ENCODE measurements around the gene HIGD1C.
"Not testable (repeated sequence)": the region's sequence is repeated elsewhere in the genome, so short reads cannot be mapped to it uniquely, and the experiment has no call there.

Gene HIGD1C

GRCh38 chr12:50926415-50926814, 25.9 kb upstream of the HIGD1C start:
- in situ Hi-C loops (cut with MboI; ENCODE audit: low pct_unique_long_range_greater_than_20kb, low sequenced_read_pairs, unreplicated experiment) = no loop called here
- DNase-seq (ENCODE audit: low spot score) = no peak
- TF ChIP-seq CTCF (IDR thresholded peaks at IDR 0.05; ENCODE audit: extremely low read depth, insufficient read depth, missing control alignments) = no peak

GRCh38 chr12:50926932-50927331, 25.4 kb upstream of the HIGD1C start:
- in situ Hi-C loops (cut with MboI; ENCODE audit: low pct_unique_long_range_greater_than_20kb, low sequenced_read_pairs, unreplicated experiment); DNase-seq (ENCODE audit: low spot score): not testable (repeated sequence)

- in situ Hi-C loops (cut with MboI; ENCODE audit: low pct_unique_long_range_greater_than_20kb, low sequenced_read_pairs, unreplicated experiment) = no loop called here
- no peak for TF ChIP-seq CTCF (IDR thresholded peaks at IDR 0.05; ENCODE audit: extremely low read depth, insufficient read depth, missing control alignments)
- no peak for DNase-seq (ENCODE audit: low spot score)
Measured at GRCh38 chr12:50927356-50927755, 25.0 kb upstream of the HIGD1C start.

- DNase-seq (ENCODE audit: low spot score) = no peak
- in situ Hi-C loops (cut with MboI; ENCODE audit: low pct_unique_long_range_greater_than_20kb, low sequenced_read_pairs, unreplicated experiment) = no loop called here
- no peak for TF ChIP-seq CTCF (IDR thresholded peaks at IDR 0.05; ENCODE audit: extremely low read depth, insufficient read depth, missing control alignments)
Measured at GRCh38 chr12:50927766-50928224, 24.5 kb upstream of the HIGD1C start.

- in situ Hi-C loops (cut with MboI; ENCODE audit: low pct_unique_long_range_greater_than_20kb, low sequenced_read_pairs, unreplicated experiment) = no loop called here
- no peak for DNase-seq (ENCODE audit: low spot score)
Measured at GRCh38 chr12:50928392-50928791, 24.0 kb upstream of the HIGD1C start.

GRCh38 chr12:50929831-50930230, 22.5 kb upstream of the HIGD1C start:
- DNase-seq (ENCODE audit: low spot score) = no peak
- in situ Hi-C loops (cut with MboI; ENCODE audit: low pct_unique_long_range_greater_than_20kb, low sequenced_read_pairs, unreplicated experiment) = no loop called here
- TF ChIP-seq CTCF (IDR thresholded peaks at IDR 0.05; ENCODE audit: extremely low read depth, insufficient read depth, missing control alignments) = no peak

More at GRCh38 chr12:50928392-50928791, 24.0 kb upstream of the HIGD1C start:
- no peak for TF ChIP-seq CTCF (IDR thresholded peaks at IDR 0.05; ENCODE audit: extremely low read depth, insufficient read depth, missing control alignments)

GRCh38 chr12:50930477-50930876, 21.9 kb upstream of the HIGD1C start:
- DNase-seq (ENCODE audit: low spot score); in situ Hi-C loops (cut with MboI; ENCODE audit: low pct_unique_long_range_greater_than_20kb, low sequenced_read_pairs, unreplicated experiment): not testable (repeated sequence)

- in situ Hi-C loops (cut with MboI; ENCODE audit: low pct_unique_long_range_greater_than_20kb, low sequenced_read_pairs, unreplicated experiment) = no loop called here
- no peak for TF ChIP-seq CTCF (IDR thresholded peaks at IDR 0.05; ENCODE audit: extremely low read depth, insufficient read depth, missing control alignments)
- no peak for DNase-seq (ENCODE audit: low spot score)
Measured at GRCh38 chr12:50932787-50933280, 19.5 kb upstream of the HIGD1C start.

Measured in GM13977 (cell line).